GM23338 (cell line): ENCODE results near the gene PPP1CB.

Source experiments
- CREB1 ChIP-seq: fragments of 250-450 bp; sonication (Bioruptor Pico); IDR thresholded peaks from 2 replicates; pipeline ENCODE4 v1.5.0; 2020; ENCODE audit warnings: low read depth, mild to moderate bottlenecking, moderate library complexity
- CTCF ChIP-seq, 2 experiments: fragments of 200-600 bp in 1 of 2; sonication (generic) in 1 of 2; conservative IDR thresholded peaks; 2 replicates each; pipeline versions ENCODE4 v1.5.1 to v1.6.1; 2016 to 2017; ENCODE audit warnings: antibody characterized with exemption in 2 of 2, low read depth in 2 of 2, mild to moderate bottlenecking in 2 of 2, moderate library complexity in 1 of 2
- EZH2 ChIP-seq: fragments of 200-600 bp; sonication (generic); IDR thresholded peaks from one replicate; pipeline ENCODE4 v1.8.0; 2017; ENCODE audit warnings: antibody characterized with exemption, mild to moderate bottlenecking, low read depth; ENCODE audit not compliant: unreplicated experiment
- EZH2phosphoT487 ChIP-seq: fragments of 200-600 bp; sonication (generic); IDR thresholded peaks from one replicate; pipeline ENCODE4 v1.8.1; 2018; ENCODE audit warnings: antibody characterized with exemption; ENCODE audit not compliant: unreplicated experiment
- POLR2AphosphoS5 ChIP-seq: IDR thresholded peaks from 2 replicates; pipeline ENCODE4 v1.6.1; 2016; ENCODE audit warnings: antibody characterized with exemption, low read depth
- ZNF114 ChIP-seq: fragments of 250-450 bp; sonication (Bioruptor Pico); IDR thresholded peaks from 2 replicates; pipeline ENCODE4 v1.5.0; 2020; ENCODE audit warnings: mild to moderate bottlenecking, moderate library complexity
- TF ChIP-seq, protein P1 (sequence below): IDR thresholded peaks from one replicate; pipeline ENCODE4 v1.6.1; 2018; ENCODE audit warnings: antibody characterized with exemption; ENCODE audit not compliant: unreplicated experiment
- TF ChIP-seq, protein P2 (sequence below): IDR thresholded peaks from 2 replicates; pipeline ENCODE4 v1.6.1; 2016; ENCODE audit warnings: antibody characterized with exemption

DNA sequence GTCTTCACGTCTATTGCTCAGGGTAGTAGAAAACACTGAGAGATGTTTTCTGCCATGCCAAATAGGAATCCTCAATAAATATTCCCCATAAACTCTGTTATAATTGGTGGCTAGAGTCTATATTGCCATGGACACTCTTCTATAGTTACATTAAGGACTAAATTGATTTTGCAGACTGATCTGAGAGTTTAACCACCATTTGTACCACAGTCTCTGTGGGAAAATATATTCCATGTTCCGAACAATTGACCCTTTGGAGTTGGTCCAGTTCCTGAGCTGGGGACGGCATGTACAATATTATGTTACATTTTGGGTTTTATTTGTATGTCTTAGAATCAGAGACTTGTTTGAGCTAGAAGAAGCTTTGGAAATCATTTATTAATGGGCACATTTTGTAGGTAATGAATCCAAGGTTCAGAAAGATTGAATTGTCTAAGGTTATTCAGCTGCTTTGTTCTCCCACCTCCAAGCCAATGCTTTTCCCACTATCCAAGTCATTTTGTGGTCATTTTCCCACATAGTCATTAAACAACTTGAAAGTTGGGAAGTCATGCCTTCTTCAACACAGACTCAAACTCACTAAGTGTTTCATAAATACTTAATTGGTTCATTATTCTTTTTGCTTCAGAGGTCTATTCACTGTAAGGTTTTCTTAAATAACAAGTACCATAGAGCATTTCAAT is 5.1 kb upstream of the PPP1CB start:
- TF ChIP-seq CTCF (conservative IDR thresholded peaks at IDR 0.05; ENCODE audit: low read depth in 2 of 2) (no peak), CREB1 (CRISPR knock-in tag) (no peak), POLR2AphosphoS5 (no peak), EZH2 (no peak), EZH2phosphoT487 (no peak), ZNF114 (CRISPR knock-in tag) (no peak)
- TF ChIP-seq, protein P1, sequence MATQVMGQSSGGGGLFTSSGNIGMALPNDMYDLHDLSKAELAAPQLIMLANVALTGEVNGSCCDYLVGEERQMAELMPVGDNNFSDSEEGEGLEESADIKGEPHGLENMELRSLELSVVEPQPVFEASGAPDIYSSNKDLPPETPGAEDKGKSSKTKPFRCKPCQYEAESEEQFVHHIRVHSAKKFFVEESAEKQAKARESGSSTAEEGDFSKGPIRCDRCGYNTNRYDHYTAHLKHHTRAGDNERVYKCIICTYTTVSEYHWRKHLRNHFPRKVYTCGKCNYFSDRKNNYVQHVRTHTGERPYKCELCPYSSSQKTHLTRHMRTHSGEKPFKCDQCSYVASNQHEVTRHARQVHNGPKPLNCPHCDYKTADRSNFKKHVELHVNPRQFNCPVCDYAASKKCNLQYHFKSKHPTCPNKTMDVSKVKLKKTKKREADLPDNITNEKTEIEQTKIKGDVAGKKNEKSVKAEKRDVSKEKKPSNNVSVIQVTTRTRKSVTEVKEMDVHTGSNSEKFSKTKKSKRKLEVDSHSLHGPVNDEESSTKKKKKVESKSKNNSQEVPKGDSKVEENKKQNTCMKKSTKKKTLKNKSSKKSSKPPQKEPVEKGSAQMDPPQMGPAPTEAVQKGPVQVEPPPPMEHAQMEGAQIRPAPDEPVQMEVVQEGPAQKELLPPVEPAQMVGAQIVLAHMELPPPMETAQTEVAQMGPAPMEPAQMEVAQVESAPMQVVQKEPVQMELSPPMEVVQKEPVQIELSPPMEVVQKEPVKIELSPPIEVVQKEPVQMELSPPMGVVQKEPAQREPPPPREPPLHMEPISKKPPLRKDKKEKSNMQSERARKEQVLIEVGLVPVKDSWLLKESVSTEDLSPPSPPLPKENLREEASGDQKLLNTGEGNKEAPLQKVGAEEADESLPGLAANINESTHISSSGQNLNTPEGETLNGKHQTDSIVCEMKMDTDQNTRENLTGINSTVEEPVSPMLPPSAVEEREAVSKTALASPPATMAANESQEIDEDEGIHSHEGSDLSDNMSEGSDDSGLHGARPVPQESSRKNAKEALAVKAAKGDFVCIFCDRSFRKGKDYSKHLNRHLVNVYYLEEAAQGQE: no peak
- TF ChIP-seq, protein P2, sequence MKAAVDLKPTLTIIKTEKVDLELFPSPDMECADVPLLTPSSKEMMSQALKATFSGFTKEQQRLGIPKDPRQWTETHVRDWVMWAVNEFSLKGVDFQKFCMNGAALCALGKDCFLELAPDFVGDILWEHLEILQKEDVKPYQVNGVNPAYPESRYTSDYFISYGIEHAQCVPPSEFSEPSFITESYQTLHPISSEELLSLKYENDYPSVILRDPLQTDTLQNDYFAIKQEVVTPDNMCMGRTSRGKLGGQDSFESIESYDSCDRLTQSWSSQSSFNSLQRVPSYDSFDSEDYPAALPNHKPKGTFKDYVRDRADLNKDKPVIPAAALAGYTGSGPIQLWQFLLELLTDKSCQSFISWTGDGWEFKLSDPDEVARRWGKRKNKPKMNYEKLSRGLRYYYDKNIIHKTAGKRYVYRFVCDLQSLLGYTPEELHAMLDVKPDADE: no peak
